Right atrium auricular region (tissue), 2 donors: ENCODE results near the gene RELA. TPM values are rescaled to one million over a fixed set of nuclear protein-coding genes. Genes with fewer than 3 reads are reported as not detected.
"Not testable (repeated sequence)": the region's sequence is repeated elsewhere in the genome, so short reads cannot be mapped to it uniquely, and the experiment has no call there.

Source experiments
- DNase-seq: peaks from one replicate; pipeline ENCODE4 v3.0.0-alpha.2; 2019; ENCODE audit warnings: low spot score
- H3K27ac ChIP-seq, 2 donors: fragments of 200-600 bp; sonication (generic); 1 replicate in 1 of 2; 2 replicates in 1 of 2; pipeline ENCODE4 v1.5.1; 2016 to 2019
- H3K27me3 ChIP-seq, 2 donors: fragments of 200-600 bp; sonication (generic); one replicate each; pipeline versions ENCODE4 v1.5.1 to v1.6.0; 2017 to 2019
- H3K36me3 ChIP-seq: fragments of 200-600 bp; sonication (generic); one replicate; pipeline ENCODE4 v1.5.1; 2016
- H3K4me1 ChIP-seq, 2 donors: fragments of 200-600 bp; sonication (generic); one replicate each; pipeline versions ENCODE4 v1.5.1 to v1.6.0; 2017 to 2019
- H3K4me3 ChIP-seq, 2 donors: fragments of 200-600 bp; sonication (generic); 1 replicate in 1 of 2; 2 replicates in 1 of 2; pipeline ENCODE4 v1.5.1; 2017 to 2019; ENCODE audit warnings: mild to moderate bottlenecking in 1 of 2, moderate library complexity in 1 of 2
- H3K9me3 ChIP-seq, 2 donors: fragments of 200-600 bp; sonication (generic); one replicate each; pipeline ENCODE4 v1.5.1; 2019
- total RNA-seq, 2 donors: library from RNA; depleted of rRNA; stranded (reverse); fragments of >200 nt; gene quantifications; one replicate each; pipeline ENCODE4 v1.1.0, GENCODE V29; 2016
- TF ChIP-seq, protein P1 (sequence below), 2 donors: fragments of 200-600 bp; sonication (generic); IDR thresholded peaks; one replicate each; pipeline ENCODE4 v1.5.1; 2019; ENCODE audit warnings: antibody characterized with exemption in 2 of 2

Gene RELA
- total RNA-seq, 2 donors from 2014 or later: 30.7 to 54.9 TPM

DNA sequence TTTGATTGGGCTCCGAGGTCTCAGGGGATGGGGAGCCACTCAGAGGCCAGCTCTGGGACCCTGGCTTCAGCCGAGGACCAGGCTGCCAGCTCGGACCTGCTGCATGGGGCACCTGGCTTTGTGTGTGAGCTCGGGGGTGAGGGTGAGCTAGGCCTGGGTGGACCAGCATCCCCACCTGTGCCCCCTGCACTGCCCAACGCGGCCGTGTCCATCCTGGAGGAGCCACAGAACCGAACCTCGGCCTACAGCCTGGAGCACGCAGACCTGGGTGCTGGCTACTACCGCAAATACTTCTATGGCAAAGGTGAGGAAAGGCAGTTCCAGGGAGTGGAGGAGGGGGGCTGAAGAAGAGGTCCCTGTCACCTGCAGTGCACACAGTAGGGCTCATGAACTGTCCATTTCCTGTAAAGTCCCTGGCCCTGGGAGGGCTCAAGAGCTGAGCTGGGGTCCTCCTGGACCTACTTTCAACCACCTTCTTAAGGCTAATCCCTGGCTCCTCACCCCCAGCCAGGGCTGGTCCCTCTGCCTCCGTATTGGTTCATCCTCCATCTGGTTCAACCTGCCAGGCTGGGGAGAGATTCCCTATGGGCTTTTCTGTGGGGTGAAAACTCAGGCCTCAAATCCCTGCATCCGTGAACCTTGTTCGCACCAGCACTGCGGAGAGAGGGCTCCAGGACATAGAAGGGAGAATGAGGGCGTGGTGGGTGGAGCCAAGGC, 21.3 kb downstream of the RELA start:
- H3K4me1 ChIP-seq: peaks cover 0 to 55% of the 10 kb centered on the region in 2 donors
- H3K27me3 ChIP-seq: no peaks in the 10 kb centered on the region
- no peak for DNase-seq
- H3K9me3 ChIP-seq: no peaks in the 10 kb centered on the region
- peak overlapping the region in 1 of 2 donors; percentile 18 for H3K4me3 ChIP-seq
- TF ChIP-seq, protein P1, sequence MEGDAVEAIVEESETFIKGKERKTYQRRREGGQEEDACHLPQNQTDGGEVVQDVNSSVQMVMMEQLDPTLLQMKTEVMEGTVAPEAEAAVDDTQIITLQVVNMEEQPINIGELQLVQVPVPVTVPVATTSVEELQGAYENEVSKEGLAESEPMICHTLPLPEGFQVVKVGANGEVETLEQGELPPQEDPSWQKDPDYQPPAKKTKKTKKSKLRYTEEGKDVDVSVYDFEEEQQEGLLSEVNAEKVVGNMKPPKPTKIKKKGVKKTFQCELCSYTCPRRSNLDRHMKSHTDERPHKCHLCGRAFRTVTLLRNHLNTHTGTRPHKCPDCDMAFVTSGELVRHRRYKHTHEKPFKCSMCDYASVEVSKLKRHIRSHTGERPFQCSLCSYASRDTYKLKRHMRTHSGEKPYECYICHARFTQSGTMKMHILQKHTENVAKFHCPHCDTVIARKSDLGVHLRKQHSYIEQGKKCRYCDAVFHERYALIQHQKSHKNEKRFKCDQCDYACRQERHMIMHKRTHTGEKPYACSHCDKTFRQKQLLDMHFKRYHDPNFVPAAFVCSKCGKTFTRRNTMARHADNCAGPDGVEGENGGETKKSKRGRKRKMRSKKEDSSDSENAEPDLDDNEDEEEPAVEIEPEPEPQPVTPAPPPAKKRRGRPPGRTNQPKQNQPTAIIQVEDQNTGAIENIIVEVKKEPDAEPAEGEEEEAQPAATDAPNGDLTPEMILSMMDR (IDR thresholded peaks at IDR 0.05): no peak
- H3K36me3 ChIP-seq: peaks cover 15% of the 10 kb centered on the region
- H3K27ac ChIP-seq: peak overlapping the region in 1 of 2 donors; percentile 62

DNA sequence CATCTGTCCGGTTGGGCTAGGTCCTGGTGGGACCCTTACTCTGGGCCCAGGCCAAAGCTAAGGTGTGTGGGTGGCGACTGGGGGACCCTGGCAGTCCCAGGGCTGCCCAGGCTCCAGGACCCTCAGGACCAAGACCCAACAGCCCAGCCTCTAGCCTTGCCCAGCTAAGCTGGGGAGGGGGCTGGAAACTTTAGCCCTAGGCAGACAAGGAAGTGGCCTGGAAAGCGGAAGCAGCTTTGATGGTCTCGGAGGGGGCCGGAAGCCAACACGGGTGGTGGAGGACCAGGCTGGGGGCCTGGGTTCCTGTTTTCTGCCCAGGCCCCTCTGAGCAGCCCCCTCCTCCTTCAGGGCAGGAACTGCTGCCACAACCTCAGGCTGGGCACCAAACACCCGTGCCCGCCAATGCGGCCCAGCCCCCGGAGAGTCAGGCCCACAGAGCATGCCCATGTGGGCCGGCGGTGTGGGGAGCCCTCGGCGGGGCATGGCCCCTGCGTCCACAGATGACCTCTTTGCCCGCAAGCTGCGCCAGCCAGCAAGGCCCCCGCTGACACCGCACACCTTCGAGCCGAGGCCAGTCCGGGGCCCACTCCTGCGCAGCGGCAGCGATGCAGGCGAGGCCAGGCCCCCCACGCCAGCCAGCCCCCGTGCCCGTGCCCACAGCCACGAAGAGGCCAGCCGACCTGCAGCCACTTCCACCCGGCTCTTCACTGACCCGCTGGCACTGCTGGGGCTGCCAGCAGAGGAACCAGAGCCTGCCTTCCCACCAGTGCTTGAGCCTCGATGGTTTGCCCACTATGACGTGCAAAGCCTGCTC, 22.0 kb downstream of the RELA start:
- Histone ChIP-seq H3K4me1 (peaks cover 0 to 55% of the 10 kb centered on the region in 2 donors), H3K36me3 (peaks cover 22% of the 10 kb centered on the region), H3K27me3 (no peaks in the 10 kb centered on the region), H3K9me3 (no peaks in the 10 kb centered on the region), H3K4me3 (peak overlapping the region in 1 of 2 donors; percentile 18), H3K27ac (peak overlapping the region; percentile 62 to 86)
- TF ChIP-seq, protein P1 (IDR thresholded peaks at IDR 0.05): no peak
- no peak for DNase-seq

DNA sequence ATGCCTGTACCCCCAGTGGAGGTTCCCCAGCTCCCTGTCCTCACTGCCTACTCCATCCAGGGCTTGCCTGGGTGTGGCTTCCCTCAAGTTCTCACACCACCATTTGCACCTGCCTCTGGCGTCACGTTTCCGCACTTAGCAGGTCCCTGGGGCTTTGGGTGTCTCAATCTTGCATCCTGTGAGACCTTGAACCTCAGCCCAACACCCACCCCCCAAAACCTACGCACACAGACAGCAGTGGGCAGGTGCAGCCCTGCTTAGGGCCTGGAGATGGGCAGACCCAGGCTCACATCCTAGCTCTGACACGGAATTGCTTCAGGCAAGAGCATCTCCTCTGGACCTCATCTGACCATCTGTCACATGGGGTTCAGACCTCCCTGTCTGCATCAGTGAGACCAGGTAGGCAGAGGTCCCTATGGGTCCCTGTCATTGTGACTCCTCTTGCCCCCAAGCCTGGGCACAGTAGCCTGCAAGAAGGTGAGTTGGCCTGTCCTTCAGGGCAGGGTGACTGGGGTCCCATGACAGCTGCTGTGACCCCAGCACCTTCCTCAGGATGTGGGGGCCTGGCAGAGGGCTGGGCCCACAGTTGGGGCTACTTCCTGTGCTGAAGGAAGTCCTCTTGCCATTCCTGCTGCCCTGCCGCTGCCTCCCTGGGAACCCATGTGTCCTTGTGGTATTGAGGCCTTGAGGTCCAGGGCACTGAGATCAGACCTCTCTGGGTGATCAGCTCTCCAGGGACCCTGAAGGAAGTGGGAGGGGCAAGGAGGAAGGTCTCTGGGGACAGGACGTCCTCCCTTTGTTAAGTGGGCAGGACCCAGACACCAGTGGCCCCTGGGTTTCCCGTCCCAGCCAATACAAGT, 22.9 kb downstream of the RELA start:
- no peak for DNase-seq
- H3K27ac ChIP-seq: peak overlapping the region; percentile 86 to 90
- no peaks in the 10 kb centered on the region for H3K27me3 ChIP-seq
- peaks cover 27% of the 10 kb centered on the region for H3K36me3 ChIP-seq
- H3K9me3 ChIP-seq: no peaks in the 10 kb centered on the region
- H3K4me1 ChIP-seq: peaks cover 0 to 55% of the 10 kb centered on the region in 2 donors
- TF ChIP-seq, protein P1 (IDR thresholded peaks at IDR 0.05): no peak
- H3K4me3 ChIP-seq: peak overlapping the region in 1 of 2 donors; percentile 18

DNA sequence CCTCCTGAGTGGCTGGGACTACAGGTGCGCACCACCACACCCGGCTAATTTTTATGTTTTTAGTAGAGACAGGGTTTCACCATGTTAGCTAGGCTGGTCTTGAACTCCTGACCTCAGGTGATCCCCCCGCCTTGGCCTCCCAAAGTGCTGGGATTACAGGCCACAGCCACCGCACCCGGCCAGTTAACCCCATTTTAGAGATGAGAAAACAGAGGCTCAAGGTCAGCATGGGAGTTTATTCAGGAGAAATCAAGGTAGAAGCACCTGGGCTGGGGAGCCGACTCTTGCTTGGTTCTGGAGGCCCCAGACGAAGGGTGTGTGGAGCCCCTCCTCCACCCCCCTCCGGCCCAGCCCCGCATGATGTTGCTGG, 23.5 kb downstream of the RELA start:
- H3K4me1 ChIP-seq: peaks cover 0 to 55% of the 10 kb centered on the region in 2 donors
- DNase-seq, H3K27me3 ChIP-seq, H3K9me3 ChIP-seq: not testable (repeated sequence)
- H3K36me3 ChIP-seq: peaks cover 30% of the 10 kb centered on the region
- peak overlapping the region; percentile 86 to 90 for H3K27ac ChIP-seq
- peak overlapping the region; percentile 67 to 79 for H3K4me3 ChIP-seq

- H3K4me3 ChIP-seq: peak within 1 kb of the TSS; percentile 67 to 79
- DNase-seq: peak; percentile 73
- peak within 1 kb of the TSS; percentile 86 to 90 for H3K27ac ChIP-seq
- H3K4me1 ChIP-seq: peaks cover 0 to 55% of the 10 kb centered on the region in 2 donors
- TF ChIP-seq, protein P1 (IDR thresholded peaks at IDR 0.05): peak in 1 of 2 donors; percentile 50
- H3K27me3 ChIP-seq: no peaks in the 10 kb centered on the region
- peaks cover 43% of the 10 kb centered on the region for H3K36me3 ChIP-seq
- H3K9me3 ChIP-seq: no peaks in the 10 kb centered on the region
These were observed 24.8 kb downstream of the RELA start, which contains the start of gene SIPA1 for GRCh38 chr11:65637794-65638419. Gene SIPA1, plus strand, starts transcription at chr11:65638101. Its CDS starts 2,821 bp downstream, at chr11:65640922.
